Activated B cell treated with CpG ODN at 0.5 μM for 24 hours (primary cell): Measurements from ENCODE around the gene ANXA7. TPM values are rescaled to one million over a fixed set of nuclear protein-coding genes. Genes with fewer than 3 reads are reported as not detected.

Source experiments
- ATAC-seq: fragments of 200-7000 bp; cut with Tn5 transposase; one replicate; pipeline ENCODE4 v1.10.0; 2021; ENCODE audit warnings: low read depth, mild to moderate bottlenecking, moderate library complexity
- CTCF ChIA-PET: fragments of 350-600 bp; sonication (Branson Sonifier 250); formaldehyde crosslinking; loops from one replicate; lab custom pipeline; 2021; ENCODE audit warnings: antibody characterized with exemption; lab: Charles Lee
- POLR2A ChIA-PET: fragments of 350-600 bp; sonication (Branson Sonifier 250); formaldehyde crosslinking; loops from one replicate; lab custom pipeline; 2021; ENCODE audit warnings: antibody characterized with exemption; lab: Charles Lee
- DNase-seq: peaks from one replicate; pipeline ENCODE4 v3.0.0; 2022
- H3K27ac Mint-ChIP-seq: one replicate; pipeline ENCODE4 v1.8.0; 2020; ENCODE audit warnings: mixed read lengths
- H3K27me3 Mint-ChIP-seq: one replicate; pipeline ENCODE4 v1.8.0; 2021; ENCODE audit warnings: mixed read lengths
- H3K36me3 Mint-ChIP-seq: one replicate; pipeline ENCODE4 v1.8.0; 2021; ENCODE audit warnings: low read depth, mixed read lengths
- H3K4me1 Mint-ChIP-seq: one replicate; pipeline ENCODE4 v1.8.0; 2021; ENCODE audit warnings: mixed read lengths
- H3K4me3 Mint-ChIP-seq: one replicate; pipeline ENCODE4 v1.8.0; 2020; ENCODE audit warnings: mild to moderate bottlenecking, mixed read lengths
- H3K9me3 Mint-ChIP-seq: one replicate; pipeline ENCODE4 v1.8.0; 2020; ENCODE audit warnings: mixed read lengths
- CTCF ChIP-seq: fragments of 200-600 bp; IDR thresholded peaks from one replicate; pipeline ENCODE4 v1.8.0; 2022; ENCODE audit warnings: antibody characterized with exemption, mild to moderate bottlenecking
- intact Hi-C: fragments of 100-400 bp; cut with micrococcal nuclease; formaldehyde crosslinking; loops from one replicate; pipeline ENCODE4 v1.15.1; 2024
- total RNA-seq: library from RNA; stranded (reverse); gene quantifications from 2 replicates; pipeline ENCODE4 v1.2.3, GENCODE V29; 2022

The ANXA7 gene
- total RNA-seq, 1 donor from 2014 or later, result 150 TPM

GRCh38 chr10:73344269-73344668, 69.6 kb downstream of the ANXA7 start:
- POLR2A ChIA-PET, result no interaction called here
- CTCF ChIA-PET, result no interaction called here
- H3K9me3 Mint-ChIP-seq, result no peaks in the 10 kb centered on the region
- H3K4me3 Mint-ChIP-seq, result no peak overlapping the region
- intact Hi-C loops, result no loop called here
- no peak overlapping the region for H3K27ac Mint-ChIP-seq
- H3K36me3 Mint-ChIP-seq, result no peaks in the 10 kb centered on the region
- no peak for TF ChIP-seq CTCF
- no peak for DNase-seq
- H3K4me1 Mint-ChIP-seq, result no peaks in the 10 kb centered on the region
- H3K27me3 Mint-ChIP-seq, result no peaks in the 10 kb centered on the region
- ATAC-seq, result no peak

DNA sequence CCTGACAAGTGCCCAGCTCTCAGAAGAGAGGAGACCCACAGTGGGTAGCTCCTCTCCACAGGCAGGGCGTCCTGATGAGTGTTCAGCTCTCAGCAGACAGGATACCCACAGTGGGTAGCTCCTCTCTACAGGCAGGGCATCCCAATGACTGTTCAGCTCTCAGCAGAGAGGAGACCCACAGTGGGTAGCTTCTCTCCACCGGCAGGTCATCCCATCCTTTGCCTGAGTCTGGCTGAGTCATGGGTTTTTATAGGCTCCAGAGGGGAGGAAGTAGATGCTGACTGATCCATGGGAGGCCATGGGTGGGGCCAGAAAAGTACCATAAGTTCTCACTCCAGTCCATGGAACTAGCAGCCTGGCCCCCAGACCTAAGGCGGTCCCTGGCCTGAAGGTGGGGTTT, 73.7 kb downstream of the ANXA7 start:
- Mint-ChIP-seq H3K27ac (no peak overlapping the region), H3K9me3 (no peaks in the 10 kb centered on the region), H3K27me3 (no peaks in the 10 kb centered on the region), H3K4me1 (no peaks in the 10 kb centered on the region), H3K36me3 (no peaks in the 10 kb centered on the region), H3K4me3 (no peak overlapping the region)
- ChIA-PET CTCF (interaction anchor here (1.0 kb wide), 1 partner anchor 17 kb away, joined by 3 read pairs; no protein-coding TSS in a partner anchor), POLR2A (no interaction called here)
- TF ChIP-seq CTCF, result no peak
- intact Hi-C loops, result no loop called here
- no peak for DNase-seq
- ATAC-seq, result no peak

GRCh38 chr10:73339436-73339835, 74.4 kb downstream of the ANXA7 start:
- Mint-ChIP-seq H3K27me3 (no peaks in the 10 kb centered on the region), H3K4me1 (no peaks in the 10 kb centered on the region), H3K4me3 (no peak overlapping the region), H3K36me3 (no peaks in the 10 kb centered on the region), H3K27ac (no peak overlapping the region), H3K9me3 (no peaks in the 10 kb centered on the region)
- CTCF ChIA-PET, result interaction anchor here (1.0 kb wide), 1 partner anchor 17 kb away, joined by 3 read pairs; no protein-coding TSS in a partner anchor
- ATAC-seq, result no peak
- no peak for TF ChIP-seq CTCF
- POLR2A ChIA-PET, result no interaction called here
- intact Hi-C loops, result no loop called here
- no peak for DNase-seq

- no peak overlapping the region for H3K4me3 Mint-ChIP-seq
- intact Hi-C loops, result no loop called here
- H3K27me3 Mint-ChIP-seq, result no peaks in the 10 kb centered on the region
- no peaks in the 10 kb centered on the region for H3K4me1 Mint-ChIP-seq
- H3K36me3 Mint-ChIP-seq, result no peaks in the 10 kb centered on the region
- DNase-seq, result no peak
- no peak for TF ChIP-seq CTCF
- ChIA-PET POLR2A (no interaction called here), CTCF (no interaction called here)
- no peaks in the 10 kb centered on the region for H3K9me3 Mint-ChIP-seq
- H3K27ac Mint-ChIP-seq, result no peak overlapping the region
- no peak for ATAC-seq
Observed at GRCh38 chr10:73338801-73339368, 75.0 kb downstream of the ANXA7 start.

DNA sequence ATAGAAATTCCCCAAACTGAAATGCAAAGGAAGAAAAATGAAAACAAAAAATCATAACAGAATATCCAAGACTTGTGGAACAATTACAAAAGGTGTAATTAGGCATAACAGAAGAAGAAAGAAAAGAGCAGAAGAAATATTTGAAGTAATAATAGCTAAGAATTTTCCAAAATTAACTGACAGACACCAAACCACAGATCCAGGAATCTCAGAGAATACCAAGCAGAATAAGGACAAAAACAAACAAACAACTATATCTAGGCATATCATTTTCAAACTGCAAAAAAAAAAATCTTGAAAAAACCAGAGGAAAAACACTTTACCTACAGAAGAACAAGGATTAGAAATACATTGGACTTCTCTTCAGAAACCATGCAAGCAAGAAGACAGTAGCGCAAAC, 80.7 kb downstream of the ANXA7 start:
- CTCF ChIA-PET, result no interaction called here
- Mint-ChIP-seq H3K27ac (no peak overlapping the region), H3K27me3 (no peaks in the 10 kb centered on the region), H3K36me3 (no peaks in the 10 kb centered on the region), H3K4me1 (no peaks in the 10 kb centered on the region), H3K4me3 (no peak overlapping the region), H3K9me3 (no peaks in the 10 kb centered on the region)
- no peak for TF ChIP-seq CTCF
- no peak for ATAC-seq
- intact Hi-C loops, result no loop called here
- POLR2A ChIA-PET, result no interaction called here
- no peak for DNase-seq
